Left ventricle myocardium superior (tissue), 1 donor: ENCODE measurements around the gene CEP85L. TPM values are rescaled to one million over a fixed set of nuclear protein-coding genes. Genes with fewer than 3 reads are reported as not detected.

Experiments used
- ATAC-seq: fragments of 200-7000 bp; cut with Tn5 transposase; one replicate; pipeline ENCODE4 v1.9.1; 2020; ENCODE audit warnings: mild to moderate bottlenecking, moderate library complexity
- DNase-seq: peaks from one replicate; pipeline ENCODE4 v3.0.0-alpha.2; 2020
- intact Hi-C: fragments of 100-400 bp; cut with micrococcal nuclease; formaldehyde crosslinking; loops from one replicate; pipeline ENCODE4 v1.11.0; 2022
- total RNA-seq: library from RNA; stranded (reverse); fragmentation: NEBNext Ultra II Directional; extraction: Animal tissue kit (Norgen Biotek cat#: 25700); gene quantifications from one replicate; pipeline ENCODE4 v1.2.1, GENCODE V29; 2021
- donor health status: DM: no; HTN: yes; CAD: no; lungs with severe emphysema.

CEP85L gene
- total RNA-seq, 1 donor from 2014 or later, result 14.5 TPM

GRCh38 chr6:118514689-118515088, 136.7 kb downstream of the CEP85L start:
- intact Hi-C loops, result no loop called here
- ATAC-seq (peak; percentile 98), DNase-seq (peak; percentile 61)

GRCh38 chr6:118511930-118512715, 139.3 kb downstream of the CEP85L start:
- ATAC-seq, result peak; percentile 17
- no peak for DNase-seq
- intact Hi-C loops, result no loop called here

GRCh38 chr6:118509009-118509617, 142.3 kb downstream of the CEP85L start:
- peak; percentile 45 for DNase-seq

GRCh38 chr6:118507636-118508035, 143.8 kb downstream of the CEP85L start:
- intact Hi-C loops, result loop anchor here (10.0 kb wide), 1 partner anchor 133 kb away; no protein-coding TSS in a partner anchor
- ATAC-seq, result no peak

More at GRCh38 chr6:118509009-118509617, 142.3 kb downstream of the CEP85L start:
- intact Hi-C loops, result loop anchor here (1.0 to 10.0 kb wide), 2 partner anchors 134 to 225 kb away; no protein-coding TSS in a partner anchor
- peak; percentile 27 for ATAC-seq

GRCh38 chr6:118506071-118506638, 145.2 kb downstream of the CEP85L start:
- no peak for DNase-seq
- peak; percentile 19 for ATAC-seq
- intact Hi-C loops, result loop anchor here (10.0 kb wide), 1 partner anchor 131 kb away; no protein-coding TSS in a partner anchor

More at GRCh38 chr6:118507636-118508035, 143.8 kb downstream of the CEP85L start:
- DNase-seq, result no peak

GRCh38 chr6:118505656-118506055, 145.7 kb downstream of the CEP85L start:
- intact Hi-C loops, result loop anchor here (10.0 kb wide), 1 partner anchor 131 kb away; no protein-coding TSS in a partner anchor
- ATAC-seq, result no peak
- no peak for DNase-seq

- ATAC-seq (peak; percentile 77), DNase-seq (no peak)
- intact Hi-C loops, result loop anchor here (10.0 kb wide), 1 partner anchor 130 kb away; no protein-coding TSS in a partner anchor
These were observed 146.8 kb downstream of the CEP85L start for GRCh38 chr6:118504611-118505010.

- DNase-seq (no peak), ATAC-seq (no peak)
- intact Hi-C loops, result loop anchor here (10.0 kb wide), 1 partner anchor 127 kb away; no protein-coding TSS in a partner anchor
These were observed 149.2 kb downstream of the CEP85L start for GRCh38 chr6:118502169-118502568.

- intact Hi-C loops, result loop anchor here (10.0 kb wide), 1 partner anchor 127 kb away; no protein-coding TSS in a partner anchor
- no peak for DNase-seq
- peak; percentile 36 for ATAC-seq
These were observed 149.6 kb downstream of the CEP85L start for GRCh38 chr6:118501765-118502164.

GRCh38 chr6:118501099-118501498, 150.3 kb downstream of the CEP85L start:
- no peak for DNase-seq
- no peak for ATAC-seq
- intact Hi-C loops, result loop anchor here (10.0 kb wide), 1 partner anchor 126 kb away; no protein-coding TSS in a partner anchor

GRCh38 chr6:118500130-118501015, 151.0 kb downstream of the CEP85L start:
- no peak for ATAC-seq
- intact Hi-C loops, result loop anchor here (10.0 kb wide), 1 partner anchor 126 kb away; no protein-coding TSS in a partner anchor
- DNase-seq, result no peak

GRCh38 chr6:118495485-118496280, 155.7 kb downstream of the CEP85L start:
- ATAC-seq, result no peak
- DNase-seq, result no peak
- intact Hi-C loops, result no loop called here

GRCh38 chr6:118494091-118494490, 157.3 kb downstream of the CEP85L start:
- ATAC-seq (no peak), DNase-seq (no peak)
- intact Hi-C loops, result no loop called here

- intact Hi-C loops, result no loop called here
- DNase-seq, result no peak
- ATAC-seq, result no peak
These were observed 161.4 kb downstream of the CEP85L start for GRCh38 chr6:118489990-118490389.

- ATAC-seq, result no peak
- no peak for DNase-seq
- intact Hi-C loops, result no loop called here
These were observed 162.8 kb downstream of the CEP85L start for GRCh38 chr6:118488631-118489030.

GRCh38 chr6:118485601-118486550, 165.5 kb downstream of the CEP85L start:
- ATAC-seq, result no peak
- intact Hi-C loops, result no loop called here
- no peak for DNase-seq

GRCh38 chr6:118476551-118476950, 174.8 kb downstream of the CEP85L start:
- intact Hi-C loops, result no loop called here
- DNase-seq (no peak), ATAC-seq (peak; percentile 64)
